Left forelimb (tissue), 1 donor: Measurements from ENCODE around the gene IGSF9B.

Source experiments
- DNase-seq: peaks from one replicate; pipeline ENCODE4 v3.0.0-alpha.2; 2018; ENCODE audit warnings: low spot score

IGSF9B gene

GRCh38 chr11:133938166-133938565, 18.6 kb downstream of the IGSF9B start:
- DNase-seq: no peak

GRCh38 chr11:133937468-133937867, 19.3 kb downstream of the IGSF9B start:
- DNase-seq: no peak

- DNase-seq: no peak
Measured at GRCh38 chr11:133937015-133937414, 19.8 kb downstream of the IGSF9B start.

GRCh38 chr11:133936592-133936991, 20.2 kb downstream of the IGSF9B start:
- no peak for DNase-seq

- DNase-seq: no peak
Measured at GRCh38 chr11:133936136-133936535, 20.6 kb downstream of the IGSF9B start.

GRCh38 chr11:133935551-133935910, 21.2 kb downstream of the IGSF9B start:
- no peak for DNase-seq

GRCh38 chr11:133934599-133935550, 21.9 kb downstream of the IGSF9B start:
- no peak for DNase-seq

- DNase-seq: no peak
Measured at GRCh38 chr11:133934096-133934495, 22.7 kb downstream of the IGSF9B start.

- no peak for DNase-seq
Measured at GRCh38 chr11:133931449-133932060, 25.2 kb downstream of the IGSF9B start.

- no peak for DNase-seq
Measured at GRCh38 chr11:133930767-133931448, 25.9 kb downstream of the IGSF9B start.

GRCh38 chr11:133930053-133930766, 26.6 kb downstream of the IGSF9B start:
- DNase-seq: no peak

GRCh38 chr11:133929401-133930052, 27.2 kb downstream of the IGSF9B start:
- DNase-seq: no peak

GRCh38 chr11:133928628-133929059, 28.1 kb downstream of the IGSF9B start:
- no peak for DNase-seq

GRCh38 chr11:133927690-133928627, 28.8 kb downstream of the IGSF9B start:
- no peak for DNase-seq

- DNase-seq: no peak
Measured at GRCh38 chr11:133926466-133927246, 30.1 kb downstream of the IGSF9B start.

- DNase-seq: no peak
Measured at GRCh38 chr11:133925756-133926155, 31.0 kb downstream of the IGSF9B start.

GRCh38 chr11:133924661-133925060, 32.1 kb downstream of the IGSF9B start:
- no peak for DNase-seq

- DNase-seq: no peak
Measured at GRCh38 chr11:133922078-133922870, 34.5 kb downstream of the IGSF9B start.

GRCh38 chr11:133921513-133921912, 35.3 kb downstream of the IGSF9B start:
- no peak for DNase-seq
